Measurements from ENCODE around the gene E2F1.

The E2F1 gene

GRCh38 chr20:33653900-33654596 lies 32.1 kb downstream of the E2F1 start:
- Histone ChIP-seq H3K4me1 (ENCODE audit: insufficient read depth, insufficient read length) (peaks cover 7% of the 10 kb centered on the region), H3K27me3 (ENCODE audit: insufficient read depth, insufficient read length) (no peaks in the 10 kb centered on the region), H3K36me3 (ENCODE audit: insufficient read depth, insufficient read length, low read length) (peaks cover 42% of the 10 kb centered on the region), H3K4me3 (ENCODE audit: insufficient read length, low read depth) (no peak overlapping the region), H3K9ac (ENCODE audit: insufficient read length, low read depth) (no peak overlapping the region), H3K9me3 (ENCODE audit: insufficient read depth, low read length) (no peaks in the 10 kb centered on the region)
- TF ChIP-seq YY1 (IDR thresholded peaks at IDR 0.05; ENCODE audit: insufficient read depth, insufficient read length) (no peak), SUZ12 (IDR thresholded peaks at IDR 0.05; ENCODE audit: extremely low read depth, insufficient read depth, insufficient read length) (no peak), ZNF274 (IDR thresholded peaks at IDR 0.05; ENCODE audit: low read depth, low read length) (no peak)
- no peak for DNase-seq (ENCODE audit: low read depth, low spot score)

GRCh38 chr20:33653218-33653899 lies 32.8 kb downstream of the E2F1 start:
- no peak for TF ChIP-seq YY1 (IDR thresholded peaks at IDR 0.05; ENCODE audit: insufficient read depth, insufficient read length)
- TF ChIP-seq ZNF274 (IDR thresholded peaks at IDR 0.05; ENCODE audit: low read depth, low read length): no peak
- TF ChIP-seq SUZ12 (IDR thresholded peaks at IDR 0.05; ENCODE audit: extremely low read depth, insufficient read depth, insufficient read length): no peak

GRCh38 chr20:33651562-33652048 lies 34.6 kb downstream of the E2F1 start:
- Histone ChIP-seq H3K9me3 (ENCODE audit: insufficient read depth, low read length) (no peaks in the 10 kb centered on the region), H3K4me3 (ENCODE audit: insufficient read length, low read depth) (no peak overlapping the region), H3K36me3 (ENCODE audit: insufficient read depth, insufficient read length, low read length) (peaks cover 17% of the 10 kb centered on the region), H3K4me1 (ENCODE audit: insufficient read depth, insufficient read length) (peaks cover 7% of the 10 kb centered on the region), H3K27me3 (ENCODE audit: insufficient read depth, insufficient read length) (no peaks in the 10 kb centered on the region), H3K9ac (ENCODE audit: insufficient read length, low read depth) (no peak overlapping the region)
- DNase-seq (ENCODE audit: low read depth, low spot score): no peak
- TF ChIP-seq ZNF274 (IDR thresholded peaks at IDR 0.05; ENCODE audit: low read depth, low read length): no peak
- no peak for TF ChIP-seq SUZ12 (IDR thresholded peaks at IDR 0.05; ENCODE audit: extremely low read depth, insufficient read depth, insufficient read length)
- no peak for TF ChIP-seq YY1 (IDR thresholded peaks at IDR 0.05; ENCODE audit: insufficient read depth, insufficient read length)

More at GRCh38 chr20:33653218-33653899, 32.8 kb downstream of the E2F1 start:
- no peak for DNase-seq (ENCODE audit: low read depth, low spot score)
- Histone ChIP-seq H3K4me1 (ENCODE audit: insufficient read depth, insufficient read length) (peaks cover 7% of the 10 kb centered on the region), H3K9me3 (ENCODE audit: insufficient read depth, low read length) (no peaks in the 10 kb centered on the region), H3K9ac (ENCODE audit: insufficient read length, low read depth) (no peak overlapping the region), H3K4me3 (ENCODE audit: insufficient read length, low read depth) (no peak overlapping the region), H3K36me3 (ENCODE audit: insufficient read depth, insufficient read length, low read length) (peaks cover 35% of the 10 kb centered on the region), H3K27me3 (ENCODE audit: insufficient read depth, insufficient read length) (no peaks in the 10 kb centered on the region)

GRCh38 chr20:33650753-33651561 lies 35.2 kb downstream of the E2F1 start:
- H3K9ac ChIP-seq (ENCODE audit: insufficient read length, low read depth): no peak overlapping the region
- peaks cover 7% of the 10 kb centered on the region for H3K4me1 ChIP-seq (ENCODE audit: insufficient read depth, insufficient read length)
- H3K9me3 ChIP-seq (ENCODE audit: insufficient read depth, low read length): no peaks in the 10 kb centered on the region
- H3K36me3 ChIP-seq (ENCODE audit: insufficient read depth, insufficient read length, low read length): peaks cover 11% of the 10 kb centered on the region
- no peak for TF ChIP-seq YY1 (IDR thresholded peaks at IDR 0.05; ENCODE audit: insufficient read depth, insufficient read length)
- no peak for TF ChIP-seq ZNF274 (IDR thresholded peaks at IDR 0.05; ENCODE audit: low read depth, low read length)
- TF ChIP-seq SUZ12 (IDR thresholded peaks at IDR 0.05; ENCODE audit: extremely low read depth, insufficient read depth, insufficient read length): no peak
- no peaks in the 10 kb centered on the region for H3K27me3 ChIP-seq (ENCODE audit: insufficient read depth, insufficient read length)
- no peak for DNase-seq (ENCODE audit: low read depth, low spot score)
- no peak overlapping the region for H3K4me3 ChIP-seq (ENCODE audit: insufficient read length, low read depth)

- H3K4me1 ChIP-seq (ENCODE audit: insufficient read depth, insufficient read length): peaks cover 7% of the 10 kb centered on the region
- H3K27me3 ChIP-seq (ENCODE audit: insufficient read depth, insufficient read length): no peaks in the 10 kb centered on the region
- no peak overlapping the region for H3K9ac ChIP-seq (ENCODE audit: insufficient read length, low read depth)
- H3K36me3 ChIP-seq (ENCODE audit: insufficient read depth, insufficient read length, low read length): peaks cover 12% of the 10 kb centered on the region
- no peak overlapping the region for H3K4me3 ChIP-seq (ENCODE audit: insufficient read length, low read depth)
- DNase-seq (ENCODE audit: low read depth, low spot score): no peak
- no peak for TF ChIP-seq ZNF274 (IDR thresholded peaks at IDR 0.05; ENCODE audit: low read depth, low read length)
- H3K9me3 ChIP-seq (ENCODE audit: insufficient read depth, low read length): no peaks in the 10 kb centered on the region
Measured at GRCh38 chr20:33650111-33650752, 36.0 kb downstream of the E2F1 start.

GRCh38 chr20:33649201-33649681 lies 36.9 kb downstream of the E2F1 start:
- Histone ChIP-seq H3K4me3 (ENCODE audit: insufficient read length, low read depth) (no peak overlapping the region), H3K4me1 (ENCODE audit: insufficient read depth, insufficient read length) (peaks cover 7% of the 10 kb centered on the region), H3K9me3 (ENCODE audit: insufficient read depth, low read length) (no peaks in the 10 kb centered on the region), H3K36me3 (ENCODE audit: insufficient read depth, insufficient read length, low read length) (peaks cover 14% of the 10 kb centered on the region), H3K9ac (ENCODE audit: insufficient read length, low read depth) (no peak overlapping the region), H3K27me3 (ENCODE audit: insufficient read depth, insufficient read length) (no peaks in the 10 kb centered on the region)
- TF ChIP-seq YY1 (IDR thresholded peaks at IDR 0.05; ENCODE audit: insufficient read depth, insufficient read length) (no peak), ZNF274 (IDR thresholded peaks at IDR 0.05; ENCODE audit: low read depth, low read length) (no peak), SUZ12 (IDR thresholded peaks at IDR 0.05; ENCODE audit: extremely low read depth, insufficient read depth, insufficient read length) (no peak)
- no peak for DNase-seq (ENCODE audit: low read depth, low spot score)
